ENCODE measurements around the gene STX8.

DNA sequence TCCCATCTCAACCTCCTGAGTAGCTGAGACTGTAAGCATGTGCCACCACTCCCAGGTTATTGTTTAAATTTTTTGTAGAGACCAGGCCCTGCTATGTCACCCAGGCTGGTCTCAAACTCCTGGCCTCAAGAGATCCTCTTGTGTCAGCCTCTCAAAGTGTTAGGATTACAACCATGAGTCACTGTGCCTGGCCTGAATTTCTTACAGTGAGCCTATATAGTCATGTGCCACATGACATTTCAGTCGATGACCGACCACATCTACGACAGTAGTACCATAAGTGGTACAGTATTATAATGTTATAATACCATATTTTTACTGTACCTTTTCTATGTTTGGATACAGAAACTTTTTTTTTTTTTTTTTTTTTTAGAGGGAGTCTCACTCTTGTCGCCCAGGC is 195.3 kb downstream of the STX8 start:
- TF ChIP-seq ZNF589 (CRISPR knock-in tag; IDR thresholded peaks at IDR 0.05; ENCODE audit: low read depth), result no peak
- TF ChIP-seq TAL1 (IDR thresholded peaks at IDR 0.05), result no peak
- no peak for TF ChIP-seq POLR2AphosphoS2 (IDR thresholded peaks at IDR 0.05; ENCODE audit: low read length)
- TF ChIP-seq ERF (CRISPR knock-in tag; IDR thresholded peaks at IDR 0.05), result no peak
- TF ChIP-seq GABPA (tag; conservative IDR thresholded peaks at IDR 0.05; ENCODE audit: low read depth), result no peak
- TF ChIP-seq E2F8 (IDR thresholded peaks at IDR 0.05; ENCODE audit: low read depth, partially characterized antibody), result no peak
- no peak for TF ChIP-seq NRF1 (conservative IDR thresholded peaks at IDR 0.05 in 1 of 2, IDR thresholded peaks at IDR 0.05 in 1 of 2)
- no peak for TF ChIP-seq POLR2AphosphoS5 (IDR thresholded peaks at IDR 0.05; ENCODE audit: control insufficient read depth, insufficient read depth, low read depth, low read length)
- TF ChIP-seq JUN (IDR thresholded peaks at IDR 0.05; ENCODE audit: borderline replicate concordance, low read depth, low read length), result no peak
- TF ChIP-seq JUN (CRISPR knock-in tag; IDR thresholded peaks at IDR 0.05; ENCODE audit: borderline replicate concordance), result no peak
- no peak for TF ChIP-seq ASH1L (IDR thresholded peaks at IDR 0.05; ENCODE audit: borderline replicate concordance, low read depth, partially characterized antibody)
